NCI-H2227 (cell line): ENCODE results near the gene CHD1L.
"Not testable (repeated sequence)": the region's sequence is repeated elsewhere in the genome, so short reads cannot be mapped to it uniquely, and the experiment has no call there.

ENCODE experiments used
- DNase-seq: peaks from one replicate; lab custom pipeline; 2025; ENCODE audit not compliant: unreplicated experiment; lab: John Stamatoyannopoulos, UW

The CHD1L gene

GRCh38 chr1:147242449-147243227 lies at the start of gene CHD1L:
TSS of gene CHD1L (plus strand) at chr1:147242684. CDS start at chr1:147242704, 20 bp downstream.
- peak; percentile 98 for DNase-seq

- DNase-seq = not testable (repeated sequence)
These were observed 45.2 kb upstream of the CHD1L start for GRCh38 chr1:147197324-147197723.

- no peak for DNase-seq
These were observed 41.2 kb upstream of the CHD1L start for GRCh38 chr1:147201276-147201675.

GRCh38 chr1:147201786-147202185 lies 40.7 kb upstream of the CHD1L start:
- no peak for DNase-seq

GRCh38 chr1:147202576-147202975 lies 39.9 kb upstream of the CHD1L start:
- no peak for DNase-seq

GRCh38 chr1:147204080-147204479 lies 38.4 kb upstream of the CHD1L start:
- DNase-seq = no peak

GRCh38 chr1:147207192-147207591 lies 35.3 kb upstream of the CHD1L start:
- DNase-seq = no peak

GRCh38 chr1:147208619-147209018 lies 33.9 kb upstream of the CHD1L start:
- DNase-seq = no peak

- DNase-seq = no peak
These were observed 32.4 kb upstream of the CHD1L start for GRCh38 chr1:147209825-147210821.

GRCh38 chr1:147210987-147211386 lies 31.5 kb upstream of the CHD1L start:
- no peak for DNase-seq

GRCh38 chr1:147211577-147211976 lies 30.9 kb upstream of the CHD1L start:
- DNase-seq = no peak

GRCh38 chr1:147213271-147213670 lies 29.2 kb upstream of the CHD1L start:
- no peak for DNase-seq

- DNase-seq = no peak
These were observed 28.2 kb upstream of the CHD1L start for GRCh38 chr1:147214325-147214724.

GRCh38 chr1:147214842-147215539 lies 27.5 kb upstream of the CHD1L start:
- no peak for DNase-seq

- no peak for DNase-seq
These were observed 27.0 kb upstream of the CHD1L start for GRCh38 chr1:147215540-147215916.

GRCh38 chr1:147216124-147216523 lies 26.4 kb upstream of the CHD1L start:
- no peak for DNase-seq

- DNase-seq = no peak
These were observed 25.3 kb upstream of the CHD1L start for GRCh38 chr1:147217141-147217540.

GRCh38 chr1:147218606-147219005 lies 23.9 kb upstream of the CHD1L start:
- no peak for DNase-seq

- DNase-seq = no peak
These were observed 18.5 kb upstream of the CHD1L start for GRCh38 chr1:147223740-147224615.

- peak; percentile 70 for DNase-seq
These were observed 17.2 kb upstream of the CHD1L start, which contains the start of gene FMO5 for GRCh38 chr1:147225193-147225730. TSS of gene FMO5 (minus strand) at chr1:147225339. CDS start at chr1:147225029, 310 bp downstream.
